DND-41 (cell line): ENCODE results near the gene AGFG2.

Experiments
- EZH2 ChIP-seq: IDR thresholded peaks from 3 replicates; pipeline ENCODE4 v1.6.1; 2012; ENCODE audit warnings: borderline replicate concordance, low read depth, mild to moderate bottlenecking, moderate library complexity, low read length, inconsistent platforms; ENCODE audit not compliant: severe bottlenecking
- TF ChIP-seq, protein P1 (sequence below): IDR thresholded peaks from 2 replicates; pipeline ENCODE4 v1.5.1; 2012; ENCODE audit warnings: borderline replicate concordance, low read length, moderate library complexity, mild to moderate bottlenecking; ENCODE audit not compliant: poor library complexity, severe bottlenecking; ENCODE audit errors: extremely low read depth

DNA sequence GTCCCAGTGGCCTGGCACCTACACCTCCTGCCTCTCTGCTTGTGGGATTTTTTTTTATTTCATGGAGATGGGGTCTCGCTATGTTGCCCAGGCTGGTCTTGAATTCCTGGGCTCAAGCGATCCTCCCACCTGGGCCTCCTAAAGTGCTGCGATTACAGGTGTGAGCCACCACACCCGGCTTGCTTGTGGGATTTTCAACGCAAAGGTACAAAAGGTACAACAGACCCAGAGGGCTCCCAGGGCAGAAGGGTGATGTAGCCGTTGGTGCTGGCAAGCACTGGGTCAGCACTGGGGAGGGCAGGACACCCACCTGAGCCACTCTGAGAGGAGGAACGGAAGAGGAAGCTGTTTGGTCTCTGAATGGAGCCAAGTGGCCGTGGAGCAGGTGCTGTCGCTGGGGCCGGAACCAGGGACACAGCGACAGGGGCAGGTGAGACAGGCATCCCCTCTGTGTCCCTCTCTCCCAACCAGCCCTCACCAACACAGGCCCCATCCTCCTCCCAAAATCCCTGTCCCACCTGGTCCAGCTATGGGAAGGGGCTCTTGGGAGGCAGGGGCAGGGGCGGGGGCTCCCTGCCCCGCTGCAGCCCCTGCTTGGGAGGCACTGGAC is 37.5 kb downstream of the AGFG2 start:
- TF ChIP-seq, protein P1, sequence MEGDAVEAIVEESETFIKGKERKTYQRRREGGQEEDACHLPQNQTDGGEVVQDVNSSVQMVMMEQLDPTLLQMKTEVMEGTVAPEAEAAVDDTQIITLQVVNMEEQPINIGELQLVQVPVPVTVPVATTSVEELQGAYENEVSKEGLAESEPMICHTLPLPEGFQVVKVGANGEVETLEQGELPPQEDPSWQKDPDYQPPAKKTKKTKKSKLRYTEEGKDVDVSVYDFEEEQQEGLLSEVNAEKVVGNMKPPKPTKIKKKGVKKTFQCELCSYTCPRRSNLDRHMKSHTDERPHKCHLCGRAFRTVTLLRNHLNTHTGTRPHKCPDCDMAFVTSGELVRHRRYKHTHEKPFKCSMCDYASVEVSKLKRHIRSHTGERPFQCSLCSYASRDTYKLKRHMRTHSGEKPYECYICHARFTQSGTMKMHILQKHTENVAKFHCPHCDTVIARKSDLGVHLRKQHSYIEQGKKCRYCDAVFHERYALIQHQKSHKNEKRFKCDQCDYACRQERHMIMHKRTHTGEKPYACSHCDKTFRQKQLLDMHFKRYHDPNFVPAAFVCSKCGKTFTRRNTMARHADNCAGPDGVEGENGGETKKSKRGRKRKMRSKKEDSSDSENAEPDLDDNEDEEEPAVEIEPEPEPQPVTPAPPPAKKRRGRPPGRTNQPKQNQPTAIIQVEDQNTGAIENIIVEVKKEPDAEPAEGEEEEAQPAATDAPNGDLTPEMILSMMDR = no peak
- TF ChIP-seq EZH2 = no peak
